ENCODE measurements around the gene FTO. TPM values are rescaled to one million over a fixed set of nuclear protein-coding genes. Genes with fewer than 3 reads are reported as not detected.

FTO gene
- polyA plus RNA-seq, 2 donors: 5.3 to 14.7 TPM

- H3K36me3 ChIP-seq (ENCODE audit: control insufficient read depth in 2 of 2, insufficient read depth in 2 of 2, low read length in 1 of 2): no peaks in the 10 kb centered on the region
- no peaks in the 10 kb centered on the region for H3K9me3 ChIP-seq (ENCODE audit: control insufficient read depth in 2 of 2, insufficient read depth in 1 of 2, low read depth in 1 of 2, low read length in 1 of 2)
- no peaks in the 10 kb centered on the region for H3K27me3 ChIP-seq (ENCODE audit: control insufficient read depth in 1 of 2, insufficient read depth in 2 of 2, low read length in 2 of 2)
- H3K4me1 ChIP-seq (ENCODE audit: control insufficient read depth in 2 of 2, insufficient read depth in 2 of 2, low read length in 1 of 2): peaks cover 0 to 2% of the 10 kb centered on the region in 2 donors
- no peak overlapping the region for H3K4me3 ChIP-seq (ENCODE audit: low read depth in 1 of 2, low read length in 2 of 2)
- H3K27ac ChIP-seq (ENCODE audit: low read depth in 2 of 2, low read length in 1 of 2): no peak overlapping the region
- 65 to 70% methylated on average over 3 of the region's 3 CpGs for WGBS, 2 donors
Measured at GRCh38 chr16:53982631-53983042, 278.7 kb downstream of the FTO start.

- H3K4me3 ChIP-seq (ENCODE audit: low read depth in 1 of 2, low read length in 2 of 2): no peak overlapping the region
- WGBS, 2 donors: 56 to 61% methylated on average over 3 of the region's 3 CpGs
- H3K4me1 ChIP-seq (ENCODE audit: control insufficient read depth in 2 of 2, insufficient read depth in 2 of 2, low read length in 1 of 2): peaks cover 0 to 2% of the 10 kb centered on the region in 2 donors
- H3K9me3 ChIP-seq (ENCODE audit: control insufficient read depth in 2 of 2, insufficient read depth in 1 of 2, low read depth in 1 of 2, low read length in 1 of 2): no peaks in the 10 kb centered on the region
- H3K27ac ChIP-seq (ENCODE audit: low read depth in 2 of 2, low read length in 1 of 2): peak overlapping the region; percentile 78 to 92
- H3K36me3 ChIP-seq (ENCODE audit: control insufficient read depth in 2 of 2, insufficient read depth in 2 of 2, low read length in 1 of 2): no peaks in the 10 kb centered on the region
- H3K27me3 ChIP-seq (ENCODE audit: control insufficient read depth in 1 of 2, insufficient read depth in 2 of 2, low read length in 2 of 2): no peaks in the 10 kb centered on the region
Measured at GRCh38 chr16:53984936-53985335, 281.0 kb downstream of the FTO start.

- Histone ChIP-seq H3K27ac (ENCODE audit: low read depth in 2 of 2, low read length in 1 of 2) (peak overlapping the region in 1 of 2 donors; percentile 80), H3K4me3 (ENCODE audit: low read depth in 1 of 2, low read length in 2 of 2) (no peak overlapping the region), H3K27me3 (ENCODE audit: control insufficient read depth in 1 of 2, insufficient read depth in 2 of 2, low read length in 2 of 2) (no peaks in the 10 kb centered on the region), H3K4me1 (ENCODE audit: control insufficient read depth in 2 of 2, insufficient read depth in 2 of 2, low read length in 1 of 2) (no peaks in the 10 kb centered on the region), H3K9me3 (ENCODE audit: control insufficient read depth in 2 of 2, insufficient read depth in 1 of 2, low read depth in 1 of 2, low read length in 1 of 2) (no peaks in the 10 kb centered on the region), H3K36me3 (ENCODE audit: control insufficient read depth in 2 of 2, insufficient read depth in 2 of 2, low read length in 1 of 2) (no peaks in the 10 kb centered on the region)
- WGBS, 2 donors: 54 to 61% methylated on average over 3 of the region's 3 CpGs
Measured at GRCh38 chr16:53985861-53986260, 281.9 kb downstream of the FTO start.

- WGBS, 2 donors: 93 to 95% methylated on average over 5 of the region's 5 CpGs
- Histone ChIP-seq H3K9me3 (ENCODE audit: control insufficient read depth in 2 of 2, insufficient read depth in 1 of 2, low read depth in 1 of 2, low read length in 1 of 2) (no peaks in the 10 kb centered on the region), H3K27me3 (ENCODE audit: control insufficient read depth in 1 of 2, insufficient read depth in 2 of 2, low read length in 2 of 2) (no peaks in the 10 kb centered on the region), H3K4me1 (ENCODE audit: control insufficient read depth in 2 of 2, insufficient read depth in 2 of 2, low read length in 1 of 2) (peaks cover under 1 to 1% of the 10 kb centered on the region in 2 donors), H3K4me3 (ENCODE audit: low read depth in 1 of 2, low read length in 2 of 2) (no peak overlapping the region), H3K36me3 (ENCODE audit: control insufficient read depth in 2 of 2, insufficient read depth in 2 of 2, low read length in 1 of 2) (no peaks in the 10 kb centered on the region), H3K27ac (ENCODE audit: low read depth in 2 of 2, low read length in 1 of 2) (peak overlapping the region in 1 of 2 donors; percentile 80)
Measured at GRCh38 chr16:53986793-53987192, 282.8 kb downstream of the FTO start.

GRCh38 chr16:53988136-53988535, 284.2 kb downstream of the FTO start:
- Histone ChIP-seq H3K4me1 (ENCODE audit: control insufficient read depth in 2 of 2, insufficient read depth in 2 of 2, low read length in 1 of 2) (peaks cover 3 to 4% of the 10 kb centered on the region in 2 donors), H3K9me3 (ENCODE audit: control insufficient read depth in 2 of 2, insufficient read depth in 1 of 2, low read depth in 1 of 2, low read length in 1 of 2) (no peaks in the 10 kb centered on the region), H3K36me3 (ENCODE audit: control insufficient read depth in 2 of 2, insufficient read depth in 2 of 2, low read length in 1 of 2) (no peaks in the 10 kb centered on the region), H3K4me3 (ENCODE audit: low read depth in 1 of 2, low read length in 2 of 2) (no peak overlapping the region), H3K27me3 (ENCODE audit: control insufficient read depth in 1 of 2, insufficient read depth in 2 of 2, low read length in 2 of 2) (no peaks in the 10 kb centered on the region), H3K27ac (ENCODE audit: low read depth in 2 of 2, low read length in 1 of 2) (no peak overlapping the region)
- WGBS, 2 donors: 52 to 59% methylated on average over 2 of the region's 2 CpGs

- no peak overlapping the region for H3K4me3 ChIP-seq (ENCODE audit: low read depth in 1 of 2, low read length in 2 of 2)
- no peak overlapping the region for H3K27ac ChIP-seq (ENCODE audit: low read depth in 2 of 2, low read length in 1 of 2)
- H3K9me3 ChIP-seq (ENCODE audit: control insufficient read depth in 2 of 2, insufficient read depth in 1 of 2, low read depth in 1 of 2, low read length in 1 of 2): no peaks in the 10 kb centered on the region
- no peaks in the 10 kb centered on the region for H3K36me3 ChIP-seq (ENCODE audit: control insufficient read depth in 2 of 2, insufficient read depth in 2 of 2, low read length in 1 of 2)
- H3K27me3 ChIP-seq (ENCODE audit: control insufficient read depth in 1 of 2, insufficient read depth in 2 of 2, low read length in 2 of 2): no peaks in the 10 kb centered on the region
- peaks cover 3 to 4% of the 10 kb centered on the region in 2 donors for H3K4me1 ChIP-seq (ENCODE audit: control insufficient read depth in 2 of 2, insufficient read depth in 2 of 2, low read length in 1 of 2)
- 91 to 94% methylated on average over 3 of the region's 3 CpGs for WGBS, 2 donors
Measured at GRCh38 chr16:53989597-53989996, 285.6 kb downstream of the FTO start.

- Histone ChIP-seq H3K36me3 (ENCODE audit: control insufficient read depth in 2 of 2, insufficient read depth in 2 of 2, low read length in 1 of 2) (no peaks in the 10 kb centered on the region), H3K27me3 (ENCODE audit: control insufficient read depth in 1 of 2, insufficient read depth in 2 of 2, low read length in 2 of 2) (no peaks in the 10 kb centered on the region), H3K9me3 (ENCODE audit: control insufficient read depth in 2 of 2, insufficient read depth in 1 of 2, low read depth in 1 of 2, low read length in 1 of 2) (no peaks in the 10 kb centered on the region), H3K27ac (ENCODE audit: low read depth in 2 of 2, low read length in 1 of 2) (peak overlapping the region; percentile 55 to 62), H3K4me3 (ENCODE audit: low read depth in 1 of 2, low read length in 2 of 2) (no peak overlapping the region), H3K4me1 (ENCODE audit: control insufficient read depth in 2 of 2, insufficient read depth in 2 of 2, low read length in 1 of 2) (peaks cover 3 to 4% of the 10 kb centered on the region in 2 donors)
- 31 to 37% methylated on average over 8 of the region's 8 CpGs for WGBS, 2 donors
Measured at GRCh38 chr16:53991754-53992378, 287.9 kb downstream of the FTO start.

GRCh38 chr16:53995378-53995777, 291.4 kb downstream of the FTO start:
- Histone ChIP-seq H3K36me3 (ENCODE audit: control insufficient read depth in 2 of 2, insufficient read depth in 2 of 2, low read length in 1 of 2) (no peaks in the 10 kb centered on the region), H3K27ac (ENCODE audit: low read depth in 2 of 2, low read length in 1 of 2) (no peak overlapping the region), H3K4me1 (ENCODE audit: control insufficient read depth in 2 of 2, insufficient read depth in 2 of 2, low read length in 1 of 2) (peaks cover 3 to 4% of the 10 kb centered on the region in 2 donors), H3K27me3 (ENCODE audit: control insufficient read depth in 1 of 2, insufficient read depth in 2 of 2, low read length in 2 of 2) (no peaks in the 10 kb centered on the region), H3K4me3 (ENCODE audit: low read depth in 1 of 2, low read length in 2 of 2) (no peak overlapping the region), H3K9me3 (ENCODE audit: control insufficient read depth in 2 of 2, insufficient read depth in 1 of 2, low read depth in 1 of 2, low read length in 1 of 2) (no peaks in the 10 kb centered on the region)
- 67 to 79% methylated on average over 6 of the region's 6 CpGs for WGBS, 2 donors

GRCh38 chr16:53996961-53997360, 293.0 kb downstream of the FTO start:
- peaks cover 0 to 3% of the 10 kb centered on the region in 2 donors for H3K4me1 ChIP-seq (ENCODE audit: control insufficient read depth in 2 of 2, insufficient read depth in 2 of 2, low read length in 1 of 2)
- 97 to 98% methylated on average over 5 of the region's 5 CpGs for WGBS, 2 donors
- no peak overlapping the region for H3K27ac ChIP-seq (ENCODE audit: low read depth in 2 of 2, low read length in 1 of 2)
- H3K4me3 ChIP-seq (ENCODE audit: low read depth in 1 of 2, low read length in 2 of 2): no peak overlapping the region
- no peaks in the 10 kb centered on the region for H3K27me3 ChIP-seq (ENCODE audit: control insufficient read depth in 1 of 2, insufficient read depth in 2 of 2, low read length in 2 of 2)
- no peaks in the 10 kb centered on the region for H3K9me3 ChIP-seq (ENCODE audit: control insufficient read depth in 2 of 2, insufficient read depth in 1 of 2, low read depth in 1 of 2, low read length in 1 of 2)
- no peaks in the 10 kb centered on the region for H3K36me3 ChIP-seq (ENCODE audit: control insufficient read depth in 2 of 2, insufficient read depth in 2 of 2, low read length in 1 of 2)
